Measurements from ENCODE around the gene SLC26A2.

DNA sequence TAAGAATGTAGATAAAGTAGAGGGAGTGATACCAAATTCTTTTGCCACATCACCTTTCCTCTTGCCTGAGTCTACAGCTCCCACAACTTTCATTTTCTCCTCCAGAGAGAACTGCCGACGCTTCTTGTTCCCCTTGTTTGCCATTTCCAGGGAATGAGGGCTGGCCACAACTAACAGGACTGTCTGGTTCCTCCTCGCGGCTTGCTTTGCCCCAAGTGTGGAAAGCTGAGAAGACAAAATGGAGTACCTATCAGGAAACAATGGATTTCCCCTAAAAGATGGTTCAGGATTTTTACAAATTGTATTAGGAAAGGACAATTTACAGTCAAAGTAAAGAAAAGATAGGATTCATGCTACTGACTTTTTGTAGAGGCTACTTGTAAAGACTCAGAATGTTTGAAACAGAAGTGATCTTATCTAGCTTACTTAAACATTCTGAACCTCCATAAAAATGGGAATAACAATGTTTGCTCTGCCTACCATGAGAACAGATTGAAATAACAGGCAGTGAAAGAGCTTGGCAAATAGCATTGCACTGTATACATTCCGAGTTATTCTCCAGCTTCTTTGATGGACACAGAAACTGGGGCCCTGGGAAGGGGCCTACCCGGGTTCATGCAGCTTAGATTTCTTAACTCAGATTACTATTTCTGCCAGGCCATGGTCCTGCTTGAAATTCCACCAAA, 35.8 kb downstream of the SLC26A2 start:
- TF ChIP-seq ZNF24 (IDR thresholded peaks at IDR 0.05): no peak
- no peak for TF ChIP-seq CBX5 (IDR thresholded peaks at IDR 0.05; ENCODE audit: low read depth)
- no peak for TF ChIP-seq BACH1 (IDR thresholded peaks at IDR 0.05; ENCODE audit: borderline replicate concordance)
- TF ChIP-seq MTA2 (IDR thresholded peaks at IDR 0.05; ENCODE audit: low read depth): no peak
- no peak for TF ChIP-seq MAX (IDR thresholded peaks at IDR 0.05; ENCODE audit: low read depth, low read length)
- TF ChIP-seq TCF7 (IDR thresholded peaks at IDR 0.05; ENCODE audit: borderline replicate concordance): no peak
- no peak for TF ChIP-seq POLR2AphosphoS5 (IDR thresholded peaks at IDR 0.05; ENCODE audit: low read length)
- no peak for TF ChIP-seq CHD4 (IDR thresholded peaks at IDR 0.05)
- TF ChIP-seq PML (IDR thresholded peaks at IDR 0.05; ENCODE audit: low read length): no peak
- no peak for TF ChIP-seq EZH2 (IDR thresholded peaks at IDR 0.05; ENCODE audit: borderline replicate concordance, control insufficient read depth, low read depth, low read length)
- TF ChIP-seq SIN3A (IDR thresholded peaks at IDR 0.05; ENCODE audit: low read depth, low read length): no peak
- TF ChIP-seq PKNOX1 (IDR thresholded peaks at IDR 0.05): no peak
- no peak for TF ChIP-seq ZNF592 (IDR thresholded peaks at IDR 0.05)
- TF ChIP-seq ZBTB11 (CRISPR knock-in tag; IDR thresholded peaks at IDR 0.05): no peak
